ENCODE data around the gene FGB.

The FGB gene

GRCh38 chr4:154597798-154598774, 35.3 kb downstream of the FGB start:
- in situ Hi-C loops (cut with MboI; ENCODE audit: low pct_unique_long_range_greater_than_20kb, low sequenced_read_pairs, unreplicated experiment), result no loop called here
- no peak for DNase-seq (ENCODE audit: low spot score)
- TF ChIP-seq, protein P1, sequence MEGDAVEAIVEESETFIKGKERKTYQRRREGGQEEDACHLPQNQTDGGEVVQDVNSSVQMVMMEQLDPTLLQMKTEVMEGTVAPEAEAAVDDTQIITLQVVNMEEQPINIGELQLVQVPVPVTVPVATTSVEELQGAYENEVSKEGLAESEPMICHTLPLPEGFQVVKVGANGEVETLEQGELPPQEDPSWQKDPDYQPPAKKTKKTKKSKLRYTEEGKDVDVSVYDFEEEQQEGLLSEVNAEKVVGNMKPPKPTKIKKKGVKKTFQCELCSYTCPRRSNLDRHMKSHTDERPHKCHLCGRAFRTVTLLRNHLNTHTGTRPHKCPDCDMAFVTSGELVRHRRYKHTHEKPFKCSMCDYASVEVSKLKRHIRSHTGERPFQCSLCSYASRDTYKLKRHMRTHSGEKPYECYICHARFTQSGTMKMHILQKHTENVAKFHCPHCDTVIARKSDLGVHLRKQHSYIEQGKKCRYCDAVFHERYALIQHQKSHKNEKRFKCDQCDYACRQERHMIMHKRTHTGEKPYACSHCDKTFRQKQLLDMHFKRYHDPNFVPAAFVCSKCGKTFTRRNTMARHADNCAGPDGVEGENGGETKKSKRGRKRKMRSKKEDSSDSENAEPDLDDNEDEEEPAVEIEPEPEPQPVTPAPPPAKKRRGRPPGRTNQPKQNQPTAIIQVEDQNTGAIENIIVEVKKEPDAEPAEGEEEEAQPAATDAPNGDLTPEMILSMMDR (IDR thresholded peaks at IDR 0.05; ENCODE audit: extremely low read depth, insufficient read depth, missing control alignments), result no peak

DNA sequence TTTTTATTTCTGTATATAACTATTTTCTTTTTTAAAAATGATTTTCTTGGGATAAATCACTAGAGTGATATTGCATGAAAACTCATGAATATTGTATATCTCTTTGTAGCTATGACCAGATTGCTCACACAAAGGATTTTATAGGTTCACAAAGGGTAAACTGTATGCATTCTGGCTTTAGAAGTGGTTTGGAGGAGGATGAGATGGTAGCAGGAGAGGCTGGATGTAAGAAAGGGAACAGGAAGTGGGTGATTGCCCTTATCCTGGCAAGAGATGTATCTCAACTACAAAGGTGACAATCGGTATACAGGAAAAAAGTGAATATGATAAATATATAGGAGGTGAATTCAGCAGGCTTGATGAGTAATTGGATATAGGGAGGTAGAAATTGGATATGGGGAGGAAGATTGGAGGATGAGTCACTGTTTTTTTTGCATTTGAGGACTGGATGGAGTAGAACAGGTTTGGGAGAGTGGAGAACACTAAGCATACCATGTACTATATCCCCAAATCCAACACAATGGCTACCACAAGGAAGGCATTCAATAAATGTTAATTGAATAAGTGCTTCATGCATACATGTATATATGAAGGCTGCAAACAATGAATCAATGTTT, 39.7 kb downstream of the FGB start:
- DNase-seq (ENCODE audit: low spot score), result no peak

GRCh38 chr4:154603033-154603943, 40.5 kb downstream of the FGB start:
- in situ Hi-C loops (cut with MboI; ENCODE audit: low pct_unique_long_range_greater_than_20kb, low sequenced_read_pairs, unreplicated experiment), result no loop called here
- no peak for DNase-seq (ENCODE audit: low spot score)
- TF ChIP-seq, protein P1 (IDR thresholded peaks at IDR 0.05; ENCODE audit: extremely low read depth, insufficient read depth, missing control alignments), result no peak

More for the DNA sequence above, 39.7 kb downstream of the FGB start:
- in situ Hi-C loops (cut with MboI; ENCODE audit: low pct_unique_long_range_greater_than_20kb, low sequenced_read_pairs, unreplicated experiment), result no loop called here
- TF ChIP-seq, protein P1 (IDR thresholded peaks at IDR 0.05; ENCODE audit: extremely low read depth, insufficient read depth, missing control alignments), result no peak

DNA sequence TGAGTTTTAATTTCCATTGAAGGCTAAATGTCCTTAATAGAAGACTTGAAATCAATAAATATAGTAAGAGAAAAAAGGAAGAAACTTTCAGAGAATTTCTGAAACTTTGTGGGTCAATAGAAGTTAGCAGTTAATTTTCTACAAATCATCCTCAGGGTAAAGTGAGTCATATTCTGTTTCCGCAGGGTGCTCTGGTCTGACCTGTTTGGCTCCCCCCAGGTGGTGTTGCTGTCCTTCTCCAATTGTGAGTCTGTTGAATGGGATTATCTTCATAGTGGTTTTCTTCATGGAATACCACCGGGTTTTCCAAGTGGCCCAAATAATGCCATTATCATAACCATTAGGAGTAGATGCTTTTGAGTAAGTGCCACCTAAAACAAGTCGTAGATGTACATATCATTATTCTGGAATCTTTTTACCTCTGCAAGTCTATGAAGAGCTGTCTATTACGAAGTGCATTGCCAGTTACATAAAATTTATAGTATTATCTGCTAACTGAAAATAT, 41.9 kb downstream of the FGB start:
- in situ Hi-C loops (cut with MboI; ENCODE audit: low pct_unique_long_range_greater_than_20kb, low sequenced_read_pairs, unreplicated experiment), result no loop called here
- TF ChIP-seq, protein P1 (IDR thresholded peaks at IDR 0.05; ENCODE audit: extremely low read depth, insufficient read depth, missing control alignments), result no peak
- no peak for DNase-seq (ENCODE audit: low spot score)

DNA sequence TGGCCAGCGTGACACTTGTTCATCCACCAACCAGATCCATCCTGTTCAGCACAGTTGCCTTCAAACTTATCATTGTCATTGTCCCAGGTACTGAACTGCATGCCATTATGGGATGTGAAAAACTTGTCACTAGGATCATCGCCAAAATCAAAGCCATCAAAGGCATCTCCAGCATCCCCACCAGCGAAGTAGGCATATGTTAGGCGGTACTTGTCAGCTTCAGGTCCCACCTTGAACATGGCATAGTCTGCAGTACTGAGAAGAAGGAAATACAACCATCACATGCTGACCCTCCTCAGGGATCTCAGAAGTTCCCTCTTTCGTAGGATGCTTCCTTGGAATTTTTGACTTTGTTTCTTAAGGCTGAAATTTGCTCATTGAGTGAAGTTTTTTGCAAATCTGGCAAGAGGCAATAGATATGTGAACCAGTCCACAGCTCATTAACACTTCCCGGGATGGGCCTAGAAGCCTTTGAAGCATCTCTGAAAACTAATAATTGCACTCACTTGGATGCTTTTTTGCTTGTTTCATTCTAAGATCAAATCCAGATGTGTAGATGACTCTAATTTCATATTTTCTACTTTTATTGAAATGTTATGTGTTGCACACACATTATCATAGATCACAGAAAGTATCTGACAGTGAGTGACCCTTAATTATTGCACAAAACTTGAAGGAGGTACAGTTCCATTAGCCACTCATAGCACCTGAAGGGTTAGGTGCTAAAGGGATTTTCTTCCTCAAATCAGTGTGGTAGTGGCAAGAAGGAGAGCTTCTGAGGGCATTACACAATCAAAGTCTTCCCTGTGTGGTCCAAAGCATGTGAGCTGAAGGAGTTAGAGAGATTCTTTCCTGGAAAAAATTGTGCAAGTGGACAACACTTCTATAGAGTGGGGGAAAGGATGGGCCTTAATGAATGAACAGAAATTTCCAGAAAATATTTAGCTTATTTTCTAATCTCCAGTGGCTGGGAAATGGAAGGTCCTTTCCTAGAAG, 44.2 kb downstream of the FGB start:
- DNase-seq (ENCODE audit: low spot score), result no peak
- in situ Hi-C loops (cut with MboI; ENCODE audit: low pct_unique_long_range_greater_than_20kb, low sequenced_read_pairs, unreplicated experiment), result no loop called here
- TF ChIP-seq, protein P1 (IDR thresholded peaks at IDR 0.05; ENCODE audit: extremely low read depth, insufficient read depth, missing control alignments), result no peak
